Pancreas (tissue), 10 donors: ENCODE measurements around the gene STK39. TPM values are rescaled to one million over a fixed set of nuclear protein-coding genes. Genes with fewer than 3 reads are reported as not detected.

Experiments
- ATAC-seq, 4 donors: fragments of 200-7000 bp; cut with Tn5 transposase; one replicate each; pipeline versions ENCODE4 v1.8.0 to v1.9.1; 2020; ENCODE audit warnings: mild to moderate bottlenecking in 4 of 4, moderate library complexity in 4 of 4
- DNase-seq, 6 donors: peaks; one replicate each; pipeline ENCODE4 v3.0.0-alpha.2; 2020
- FAIRE-seq: peaks from 2 replicates; lab custom pipeline; 2012; peaks lifted over from hg19 to GRCh38; lab: Jason Lieb, UNC
- H3K27ac ChIP-seq, 4 donors: fragments of 200-600 bp; sonication (generic); 1 replicate in 3 of 4; 2 replicates in 1 of 4; pipeline versions ENCODE4 v1.5.0 to v1.8.0; 2020
- H3K27me3 ChIP-seq, 4 donors: fragments of 200-600 bp; one replicate each; pipeline ENCODE4 v1.8.0; 2021
- H3K36me3 ChIP-seq, 3 donors: fragments of 200-600 bp; sonication (generic) in 1 of 3; one replicate each; pipeline versions ENCODE4 v1.5.0 to v1.8.0; 2020 to 2021
- H3K4me1 ChIP-seq, 3 donors: fragments of 200-600 bp; one replicate each; pipeline ENCODE4 v1.8.0; 2021
- H3K4me3 ChIP-seq, 4 donors: fragments of 200-600 bp; sonication (generic) in 2 of 4; one replicate each; pipeline versions ENCODE4 v1.5.0 to v1.8.0; 2020 to 2021
- H3K9me3 ChIP-seq, 4 donors: fragments of 200-600 bp; one replicate each; pipeline ENCODE4 v1.8.0; 2021
- WGBS, 2 donors: extraction: QIAGEN DNeasy Blood & Tissue Kit; methylation state at CpG; one replicate each; pipeline ENCODE4 v1.1.7; 2013; 5-methylcytosine and 5-hydroxymethylcytosine counted together
- intact Hi-C, 3 donors: fragments of 100-400 bp; cut with DNase I; formaldehyde crosslinking; loops; one replicate each; pipeline versions ENCODE4 v1.11.1 to v1.14.2; 2022
- polyA plus RNA-seq, 2 donors: library from polyadenylated mRNA; stranded (reverse); fragments of 200-250 nt; gene quantifications; one replicate each; pipeline ENCODE4 v1.2.3, GENCODE V29; 2013
- total RNA-seq, 6 donors: library from RNA; stranded (reverse); fragmentation: NEBNext Ultra II Directional in 4 of 6; extraction: Animal tissue kit (Norgen Biotek cat#: 25700) in 4 of 6; gene quantifications; one replicate each; pipeline versions ENCODE4 v1.2.1 to v1.2.4, GENCODE V29; 2021 to 2023
- TF ChIP-seq, protein P1 (sequence below), 4 donors: fragments of 200-600 bp; sonication (generic) in 3 of 4; IDR thresholded peaks; one replicate each; pipeline versions ENCODE4 v1.5.0 to v1.8.0; 2021; ENCODE audit warnings: antibody characterized with exemption in 4 of 4
- donor health status: healthy with polysubstance abuse.
- donor health status: DM: no; HTN: no; CAD: no; lungs with moderate emphysema.
- donor health status: DM: no; HTN: no; CAD: no.
- donor health status: control.
- donor health status: control.
- donor health status: Bipolar disorder and iron deficiency.
- donor health status: DM: yes; HTN: yes; CAD: no.
- donor health status: DM: no; HTN: no; CAD: no.
- donor health status: DM: no; HTN: no; CAD: no.
- donor health status: DM: yes; HTN: yes; CAD: no.

Gene STK39
- total and polyA plus RNA-seq, 8 donors, result 9.5 to 23.1 (median 15.5) TPM

DNA sequence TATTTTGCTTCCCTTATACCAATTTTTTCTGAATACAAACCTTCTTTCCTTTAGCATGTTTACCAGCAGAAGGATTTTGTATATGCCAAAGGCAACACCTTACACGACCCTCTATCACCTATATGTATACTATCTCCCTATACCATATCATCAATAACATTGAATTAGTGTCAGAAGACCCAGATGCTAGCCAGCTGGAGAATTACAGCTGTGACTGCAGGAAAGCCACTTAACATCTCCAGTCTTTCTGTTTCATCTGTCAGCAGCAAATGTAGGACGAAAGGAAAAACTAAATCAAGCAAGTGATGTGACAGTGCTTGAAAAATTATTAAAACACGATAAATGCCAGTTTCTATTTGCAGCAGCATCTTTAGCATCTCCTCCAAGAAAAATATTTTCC is 193.7 kb downstream of the STK39 start:
- intact Hi-C loops, result no loop called here
- DNase-seq (no peak), ATAC-seq (no peak), FAIRE-seq (no peak)
- Histone ChIP-seq H3K4me3 (no peak overlapping the region), H3K27ac (no peak overlapping the region), H3K27me3 (no peaks in the 10 kb centered on the region), H3K4me1 (peaks cover 0 to 3% (median 0%) of the 10 kb centered on the region in 3 donors), H3K36me3 (no peaks in the 10 kb centered on the region), H3K9me3 (no peaks in the 10 kb centered on the region)
- TF ChIP-seq, protein P1, sequence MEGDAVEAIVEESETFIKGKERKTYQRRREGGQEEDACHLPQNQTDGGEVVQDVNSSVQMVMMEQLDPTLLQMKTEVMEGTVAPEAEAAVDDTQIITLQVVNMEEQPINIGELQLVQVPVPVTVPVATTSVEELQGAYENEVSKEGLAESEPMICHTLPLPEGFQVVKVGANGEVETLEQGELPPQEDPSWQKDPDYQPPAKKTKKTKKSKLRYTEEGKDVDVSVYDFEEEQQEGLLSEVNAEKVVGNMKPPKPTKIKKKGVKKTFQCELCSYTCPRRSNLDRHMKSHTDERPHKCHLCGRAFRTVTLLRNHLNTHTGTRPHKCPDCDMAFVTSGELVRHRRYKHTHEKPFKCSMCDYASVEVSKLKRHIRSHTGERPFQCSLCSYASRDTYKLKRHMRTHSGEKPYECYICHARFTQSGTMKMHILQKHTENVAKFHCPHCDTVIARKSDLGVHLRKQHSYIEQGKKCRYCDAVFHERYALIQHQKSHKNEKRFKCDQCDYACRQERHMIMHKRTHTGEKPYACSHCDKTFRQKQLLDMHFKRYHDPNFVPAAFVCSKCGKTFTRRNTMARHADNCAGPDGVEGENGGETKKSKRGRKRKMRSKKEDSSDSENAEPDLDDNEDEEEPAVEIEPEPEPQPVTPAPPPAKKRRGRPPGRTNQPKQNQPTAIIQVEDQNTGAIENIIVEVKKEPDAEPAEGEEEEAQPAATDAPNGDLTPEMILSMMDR (IDR thresholded peaks at IDR 0.05), result no peak
- WGBS, 2 donors, result 77 to 78% methylated on average over 3 of the region's 3 CpGs

DNA sequence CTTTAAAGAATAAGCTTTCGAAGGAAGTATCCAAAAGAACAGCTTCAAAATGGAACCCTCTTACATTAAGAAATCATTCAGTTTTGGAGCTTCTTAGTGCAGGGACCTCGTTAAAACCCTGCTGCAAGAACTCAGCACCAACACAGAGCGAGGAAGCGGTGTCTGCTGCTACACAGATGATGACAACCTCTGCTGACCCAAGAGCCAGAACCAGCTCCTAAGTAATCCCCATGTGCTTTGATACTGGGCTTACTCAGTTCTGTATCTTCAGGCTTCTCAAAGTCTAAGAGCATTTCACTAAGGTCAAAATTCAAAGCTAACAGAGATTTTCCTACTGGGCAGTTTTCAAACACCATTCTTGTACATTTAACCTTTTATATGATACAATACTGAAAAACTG is 194.6 kb downstream of the STK39 start:
- no peaks in the 10 kb centered on the region for H3K36me3 ChIP-seq
- TF ChIP-seq, protein P1 (IDR thresholded peaks at IDR 0.05), result no peak
- no peaks in the 10 kb centered on the region for H3K9me3 ChIP-seq
- peaks cover 0 to 3% (median 0%) of the 10 kb centered on the region in 3 donors for H3K4me1 ChIP-seq
- no peak for FAIRE-seq
- no peak overlapping the region for H3K27ac ChIP-seq
- no peak overlapping the region for H3K4me3 ChIP-seq
- DNase-seq, result no peak
- H3K27me3 ChIP-seq, result no peaks in the 10 kb centered on the region
- 92 to 94% methylated on average over 4 of the region's 4 CpGs for WGBS, 2 donors
- ATAC-seq, result no peak
- intact Hi-C loops, result no loop called here

DNA sequence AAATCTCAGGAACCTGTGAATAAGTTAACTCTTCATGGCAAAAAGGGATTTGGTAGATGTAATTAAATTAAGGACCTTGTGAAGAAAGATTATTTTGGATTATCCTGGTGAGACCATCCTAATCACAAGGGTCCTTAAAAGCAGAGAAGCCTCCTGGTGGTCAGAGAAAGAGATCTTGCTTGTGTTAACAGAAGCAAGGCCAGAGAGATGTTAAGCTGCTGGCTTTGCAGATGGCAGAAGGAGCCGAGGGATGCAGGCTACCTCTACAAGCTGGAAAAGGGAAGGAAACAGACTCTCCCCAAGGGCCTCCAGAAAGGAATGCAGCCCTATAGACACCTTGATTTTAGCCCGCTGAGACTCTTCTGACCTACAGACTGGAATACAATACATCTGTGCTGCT is 197.0 kb downstream of the STK39 start:
- Histone ChIP-seq H3K4me3 (no peak overlapping the region), H3K9me3 (no peaks in the 10 kb centered on the region), H3K4me1 (peaks cover 0 to 3% (median 0%) of the 10 kb centered on the region in 3 donors), H3K36me3 (no peaks in the 10 kb centered on the region), H3K27ac (no peak overlapping the region), H3K27me3 (no peaks in the 10 kb centered on the region)
- no peak for DNase-seq
- FAIRE-seq, result no peak
- TF ChIP-seq, protein P1 (IDR thresholded peaks at IDR 0.05), result no peak
- intact Hi-C loops, result no loop called here
- WGBS, 2 donors, result 84 to 92% methylated on average over 2 of the region's 2 CpGs
- ATAC-seq, result no peak

DNA sequence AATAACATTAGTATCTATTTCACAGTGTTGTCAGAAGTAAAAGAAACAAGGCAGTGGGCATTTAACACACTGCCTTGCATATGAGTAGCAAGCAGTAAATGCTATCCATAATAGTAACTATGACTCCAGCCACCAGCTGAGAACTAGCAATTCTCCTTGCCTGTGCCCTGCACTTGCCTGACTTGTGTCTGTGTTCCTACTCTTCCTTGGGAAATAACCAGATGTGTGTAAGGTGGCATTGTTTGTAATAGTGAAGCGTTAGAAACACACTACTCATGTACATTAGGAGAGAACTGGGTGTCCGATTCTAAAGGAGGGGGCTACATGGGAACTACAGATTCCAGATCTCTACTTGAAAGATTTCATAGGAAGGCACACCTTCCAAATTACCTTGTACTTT is 197.8 kb downstream of the STK39 start:
- 37 to 47% methylated on average over 2 of the region's 2 CpGs for WGBS, 2 donors

DNA sequence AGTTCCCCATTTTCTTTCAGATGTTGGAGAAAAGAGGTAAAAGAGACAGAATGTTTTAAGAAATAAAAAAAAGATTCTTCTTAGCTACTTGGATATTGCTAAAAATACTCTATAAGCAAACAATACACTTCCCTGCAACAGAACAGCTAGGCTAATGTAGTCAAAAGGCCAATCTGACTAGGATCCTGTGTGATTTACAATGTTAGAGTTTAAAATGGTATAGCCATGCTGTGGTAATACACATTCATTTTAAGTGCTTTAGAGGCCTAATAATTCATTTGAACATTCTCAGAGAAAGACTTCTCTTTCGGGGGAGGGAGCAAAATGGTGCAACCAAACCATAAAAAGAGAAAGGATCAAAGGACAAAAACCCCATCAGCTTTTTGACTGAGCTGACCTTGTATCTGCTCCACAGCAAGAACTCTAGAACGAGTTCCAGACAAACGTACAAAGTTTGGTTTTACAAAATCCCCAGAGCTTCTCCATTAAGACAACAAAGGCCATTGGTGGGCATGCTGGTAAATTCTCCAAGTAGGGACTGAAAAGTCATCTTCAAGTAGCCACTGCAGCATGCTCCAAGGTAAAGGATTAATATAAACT is 200.2 kb downstream of the STK39 start:
- DNase-seq (no peak), ATAC-seq (no peak), FAIRE-seq (no peak)
- Histone ChIP-seq H3K36me3 (no peaks in the 10 kb centered on the region), H3K4me1 (peaks cover 0 to 3% (median 0%) of the 10 kb centered on the region in 3 donors), H3K27me3 (no peaks in the 10 kb centered on the region), H3K9me3 (no peaks in the 10 kb centered on the region), H3K4me3 (no peak overlapping the region), H3K27ac (no peak overlapping the region)
- intact Hi-C loops, result no loop called here
- WGBS, 2 donors, result 86 to 88% methylated on average over 3 of the region's 3 CpGs
- TF ChIP-seq, protein P1 (IDR thresholded peaks at IDR 0.05), result no peak

More for the DNA sequence above, 197.8 kb downstream of the STK39 start:
- Histone ChIP-seq H3K27me3 (no peaks in the 10 kb centered on the region), H3K4me3 (no peak overlapping the region), H3K27ac (no peak overlapping the region), H3K36me3 (no peaks in the 10 kb centered on the region), H3K4me1 (peaks cover 0 to 3% (median 0%) of the 10 kb centered on the region in 3 donors), H3K9me3 (no peaks in the 10 kb centered on the region)
- TF ChIP-seq, protein P1 (IDR thresholded peaks at IDR 0.05), result no peak
- no peak for FAIRE-seq
- intact Hi-C loops, result no loop called here
- no peak for DNase-seq
- peak; percentile 34 to 81 (median 64) for ATAC-seq
